ENCODE data around the gene PSMC3IP. TPM values are rescaled to one million over a fixed set of nuclear protein-coding genes. Genes with fewer than 3 reads are reported as not detected.

Gene PSMC3IP
- polyA plus RNA-seq, 1 donor (not counting 4 experiments of a cell fraction or from before 2014, with no cell fraction given): 7.7 TPM

DNA sequence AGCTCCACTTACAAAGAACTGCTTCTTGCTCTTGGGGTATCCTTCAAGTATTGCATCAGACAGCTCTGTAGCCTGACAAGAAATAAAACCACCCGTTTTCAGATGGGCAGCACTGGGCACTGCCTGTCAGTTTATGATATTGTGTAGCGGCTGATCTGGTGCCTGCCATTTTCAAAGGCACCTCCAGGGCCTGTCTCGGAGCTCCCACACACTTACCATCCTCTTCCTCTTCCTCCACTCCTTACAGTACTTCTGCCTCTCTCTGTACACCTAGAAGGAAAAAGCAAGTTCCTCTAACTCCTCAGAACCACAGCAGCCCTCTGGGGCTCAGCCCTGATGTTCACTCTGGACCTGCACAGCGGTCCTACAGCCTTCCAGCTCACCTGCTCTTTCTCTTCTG, 4.4 kb downstream of the PSMC3IP start:
- Histone ChIP-seq H3K4me2 (ENCODE audit: control insufficient read depth, extremely low read depth, insufficient read depth, low read depth, low read length) (no peak overlapping the region), H3K9ac (ENCODE audit: control insufficient read depth, extremely low read depth, insufficient read depth, low read length) (no peak overlapping the region), H3K9me3 (ENCODE audit: control insufficient read depth, low read depth, low read length) (no peaks in the 10 kb centered on the region), H3K27me3 (ENCODE audit: control insufficient read depth, extremely low read depth, insufficient read depth, low read length) (no peaks in the 10 kb centered on the region), H4K20me1 (ENCODE audit: control insufficient read depth, extremely low read depth, insufficient read depth, low read length) (no peaks in the 10 kb centered on the region), H3K27ac (ENCODE audit: control insufficient read depth, insufficient read depth, low read length) (no peak overlapping the region), H3K9me1 (ENCODE audit: control insufficient read depth, extremely low read depth, insufficient read depth, low read length) (no peaks in the 10 kb centered on the region), H2AFZ (ENCODE audit: control insufficient read depth, low read length) (no peak overlapping the region), H3K79me2 (ENCODE audit: control insufficient read depth, insufficient read depth, low read length) (peaks cover 48% of the 10 kb centered on the region), H3K4me3 (ENCODE audit: control insufficient read depth in 2 of 3, extremely low read depth in 1 of 3, insufficient read depth in 2 of 3, low read depth in 1 of 3, low read length in 3 of 3) (no peak overlapping the region), H3K4me1 (ENCODE audit: control insufficient read depth, extremely low read depth, insufficient read depth, low read length) (peaks cover 12% of the 10 kb centered on the region), H3K36me3 (ENCODE audit: control insufficient read depth in 2 of 2, extremely low read depth in 1 of 2, insufficient read depth in 2 of 2, low read length in 2 of 2) (peaks cover 39 to 47% of the 10 kb centered on the region in 2 experiments)
- TF ChIP-seq CTCF (optimal IDR thresholded peaks at IDR 0.05 in 1 of 3, IDR thresholded peaks at IDR 0.05 in 1 of 3, conservative IDR thresholded peaks at IDR 0.05 in 1 of 3; ENCODE audit: extremely low read depth in 1 of 3, insufficient read depth in 2 of 3, low read length in 3 of 3): no peak
- no peak for TF ChIP-seq EZH2 (IDR thresholded peaks at IDR 0.05; ENCODE audit: low read length)
- no peak for DNase-seq (ENCODE audit: low read depth, low spot score)
- no peak for FAIRE-seq
- dilution Hi-C loops (cut with MboI; ENCODE audit: extremely low pct_ligation_motif_present, low sequenced_read_pairs): no loop called here

DNA sequence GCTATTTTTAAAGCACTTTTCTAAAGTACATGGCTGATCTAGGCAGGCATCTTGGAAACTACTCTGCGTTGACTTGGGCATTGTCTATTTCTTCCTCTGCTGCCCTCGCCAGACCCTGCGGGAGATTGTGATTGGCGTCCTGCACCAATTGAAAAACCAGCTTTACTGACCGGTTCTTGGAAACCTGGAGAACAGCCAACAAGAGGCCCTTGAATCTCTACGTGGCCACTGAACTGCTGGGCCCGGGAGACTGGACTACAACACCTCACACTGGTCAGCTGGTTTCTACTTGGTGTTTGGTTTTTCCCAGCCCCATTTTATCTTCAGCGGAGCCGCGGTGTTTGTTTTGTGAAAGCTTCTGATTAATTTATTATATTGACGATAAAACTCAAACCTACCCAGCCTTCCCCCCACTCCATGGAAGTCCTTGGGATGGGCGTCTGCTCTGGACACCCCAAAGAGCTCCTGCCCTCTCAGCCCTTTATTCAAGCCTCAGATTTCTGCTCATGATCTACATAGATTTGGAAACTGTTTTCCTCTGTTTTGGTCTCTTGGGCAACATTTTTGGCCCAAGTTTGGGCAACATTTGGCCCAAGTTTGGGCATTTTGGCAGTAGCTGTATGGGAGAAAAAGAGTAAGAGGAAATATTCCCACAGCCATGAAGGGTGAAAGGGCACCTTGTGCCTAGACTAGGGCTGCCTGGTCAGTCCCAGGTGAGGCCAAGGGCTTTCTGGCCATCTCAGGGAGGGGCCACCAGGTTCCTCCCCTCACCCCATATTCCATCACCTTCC, 5.9 kb downstream of the PSMC3IP start:
- no peak for FAIRE-seq
- H3K79me2 ChIP-seq (ENCODE audit: control insufficient read depth, insufficient read depth, low read length): peaks cover 45% of the 10 kb centered on the region
- peaks cover 12% of the 10 kb centered on the region for H3K4me1 ChIP-seq (ENCODE audit: control insufficient read depth, extremely low read depth, insufficient read depth, low read length)
- dilution Hi-C loops (cut with MboI; ENCODE audit: extremely low pct_ligation_motif_present, low sequenced_read_pairs): no loop called here
- no peaks in the 10 kb centered on the region for H3K27me3 ChIP-seq (ENCODE audit: control insufficient read depth, extremely low read depth, insufficient read depth, low read length)
- H3K36me3 ChIP-seq (ENCODE audit: control insufficient read depth in 2 of 2, extremely low read depth in 1 of 2, insufficient read depth in 2 of 2, low read length in 2 of 2): peaks cover 39 to 47% of the 10 kb centered on the region in 2 experiments
- no peak overlapping the region for H2AFZ ChIP-seq (ENCODE audit: control insufficient read depth, low read length)
- DNase-seq (ENCODE audit: low read depth, low spot score): no peak
- no peaks in the 10 kb centered on the region for H3K9me3 ChIP-seq (ENCODE audit: control insufficient read depth, low read depth, low read length)
- TF ChIP-seq EZH2 (IDR thresholded peaks at IDR 0.05; ENCODE audit: low read length) (no peak), CTCF (optimal IDR thresholded peaks at IDR 0.05 in 1 of 3, IDR thresholded peaks at IDR 0.05 in 1 of 3, conservative IDR thresholded peaks at IDR 0.05 in 1 of 3; ENCODE audit: extremely low read depth in 1 of 3, insufficient read depth in 2 of 3, low read length in 3 of 3) (no peak)
- H3K4me2 ChIP-seq (ENCODE audit: control insufficient read depth, extremely low read depth, insufficient read depth, low read depth, low read length): no peak overlapping the region
- no peak overlapping the region for H3K27ac ChIP-seq (ENCODE audit: control insufficient read depth, insufficient read depth, low read length)
- no peaks in the 10 kb centered on the region for H4K20me1 ChIP-seq (ENCODE audit: control insufficient read depth, extremely low read depth, insufficient read depth, low read length)
- no peak overlapping the region for H3K9ac ChIP-seq (ENCODE audit: control insufficient read depth, extremely low read depth, insufficient read depth, low read length)
- H3K9me1 ChIP-seq (ENCODE audit: control insufficient read depth, extremely low read depth, insufficient read depth, low read length): no peaks in the 10 kb centered on the region
- H3K4me3 ChIP-seq (ENCODE audit: control insufficient read depth in 2 of 3, extremely low read depth in 1 of 3, insufficient read depth in 2 of 3, low read depth in 1 of 3, low read length in 3 of 3): no peak overlapping the region
